MM.1S (cell line): ENCODE measurements around the gene APPL2.

ENCODE experiments used
- DNase-seq: peaks from one replicate; pipeline ENCODE4 v3.0.0-alpha.2; 2015
- H2AFZ ChIP-seq: fragments of 300-600 bp; sonication (generic); 2 replicates; pipeline ENCODE4 v1.6.0; 2016; ENCODE audit warnings: antibody characterized with exemption, low read length
- H3F3A ChIP-seq: fragments of 300-600 bp; sonication (generic); 2 replicates; pipeline ENCODE4 v1.6.1; 2016; ENCODE audit warnings: mild to moderate bottlenecking, antibody characterized with exemption, low read length, moderate library complexity, mixed read lengths; ENCODE audit not compliant: insufficient read depth
- H3K27ac ChIP-seq: fragments of 300-600 bp; sonication (generic); 2 replicates; pipeline ENCODE4 v1.5.1; 2016; ENCODE audit warnings: mild to moderate bottlenecking, low read length
- H3K27me3 ChIP-seq: fragments of 300-600 bp; sonication (generic); replicated peaks from 2 replicates; pipeline ENCODE4 v1.6.0; 2016; ENCODE audit warnings: low read length; ENCODE audit not compliant: insufficient read depth
- H3K36me3 ChIP-seq: fragments of 300-600 bp; sonication (generic); replicated peaks from 2 replicates; pipeline ENCODE4 v1.6.1; 2016; ENCODE audit warnings: mild to moderate bottlenecking, low read length, mixed read lengths; ENCODE audit not compliant: insufficient read depth
- H3K4me1 ChIP-seq: fragments of 300-600 bp; sonication (generic); 2 replicates; pipeline ENCODE4 v1.6.1; 2016; ENCODE audit warnings: low read length, mixed read lengths
- H3K4me2 ChIP-seq: fragments of 300-600 bp; sonication (generic); 2 replicates; pipeline ENCODE4 v1.6.0; 2016; ENCODE audit warnings: low read depth, low read length
- H3K4me3 ChIP-seq: fragments of 300-600 bp; sonication (generic); 2 replicates; pipeline ENCODE4 v1.5.1; 2016; ENCODE audit warnings: low read length, mixed read lengths
- H3K79me2 ChIP-seq: fragments of 300-600 bp; sonication (generic); 2 replicates; pipeline ENCODE4 v1.6.1; 2016; ENCODE audit warnings: mixed run types, low read length, mixed read lengths
- H3K9ac ChIP-seq: fragments of 300-600 bp; sonication (generic); 2 replicates; pipeline ENCODE4 v1.6.1; 2016; ENCODE audit warnings: low read length, mixed read lengths
- H3K9me2 ChIP-seq: fragments of 300-600 bp; sonication (generic); replicated peaks from 2 replicates; pipeline ENCODE4 v1.6.1; 2016; ENCODE audit warnings: mild to moderate bottlenecking, low read length, mixed read lengths; ENCODE audit not compliant: insufficient read depth
- H3K9me3 ChIP-seq: fragments of 300-600 bp; sonication (generic); replicated peaks from 2 replicates; pipeline ENCODE4 v1.6.1; 2016; ENCODE audit warnings: mild to moderate bottlenecking, low read length, mixed read lengths; ENCODE audit not compliant: insufficient read depth
- H4K20me1 ChIP-seq: fragments of 300-600 bp; sonication (generic); 2 replicates; pipeline ENCODE4 v1.6.1; 2016; ENCODE audit warnings: mild to moderate bottlenecking, low read length, moderate library complexity, mixed read lengths; ENCODE audit not compliant: insufficient read depth
- EZH2 ChIP-seq: fragments of 300-600 bp; sonication (generic); optimal IDR thresholded peaks from 2 replicates; pipeline ENCODE3; 2017; ENCODE audit warnings: low read depth, mild to moderate bottlenecking, antibody characterized with exemption, low read length, mixed read lengths
- EZH2phosphoT487 ChIP-seq: fragments of 300-600 bp; sonication (generic); IDR thresholded peaks from 2 replicates; pipeline ENCODE4 v1.6.1; 2018; ENCODE audit warnings: antibody characterized with exemption, low read length
- TF ChIP-seq, protein P1 (sequence below): fragments of 300-600 bp; sonication (generic); IDR thresholded peaks from 2 replicates; pipeline ENCODE4 v1.5.1; 2016; ENCODE audit warnings: antibody characterized with exemption, low read length, mixed read lengths

APPL2 gene

DNA sequence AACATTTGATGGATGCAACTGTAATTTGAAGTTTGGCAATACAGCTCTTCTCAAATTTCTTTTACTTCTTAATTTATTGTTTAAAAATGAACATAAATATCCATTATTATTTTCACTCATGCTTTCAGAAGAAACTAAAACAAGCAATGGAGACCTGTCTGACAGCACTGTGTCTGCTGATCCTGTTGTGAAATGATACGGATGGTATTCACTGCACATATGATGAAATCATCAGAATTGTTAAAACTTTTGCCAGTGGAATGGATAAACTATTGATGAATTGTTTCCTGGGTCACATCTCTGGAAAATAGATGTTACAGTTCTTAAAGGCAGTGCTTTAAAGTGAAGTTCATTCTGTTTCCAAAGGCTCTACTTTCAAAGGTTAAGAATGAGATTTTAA lies 69.2 kb downstream of the APPL2 start:
- H3K27ac ChIP-seq = no peak overlapping the region
- no peaks in the 10 kb centered on the region; the same call in 1 of the 2 replicates for H3K36me3 ChIP-seq
- no peak for DNase-seq
- H3K4me2 ChIP-seq = no peak overlapping the region
- no peaks in the 10 kb centered on the region for H4K20me1 ChIP-seq
- H3K9me3 ChIP-seq = no peaks in the 10 kb centered on the region
- H3K9me2 ChIP-seq = no peaks in the 10 kb centered on the region
- no peaks in the 10 kb centered on the region for H3K27me3 ChIP-seq
- TF ChIP-seq EZH2 = no peak
- TF ChIP-seq EZH2phosphoT487 = no peak
- TF ChIP-seq, protein P1, sequence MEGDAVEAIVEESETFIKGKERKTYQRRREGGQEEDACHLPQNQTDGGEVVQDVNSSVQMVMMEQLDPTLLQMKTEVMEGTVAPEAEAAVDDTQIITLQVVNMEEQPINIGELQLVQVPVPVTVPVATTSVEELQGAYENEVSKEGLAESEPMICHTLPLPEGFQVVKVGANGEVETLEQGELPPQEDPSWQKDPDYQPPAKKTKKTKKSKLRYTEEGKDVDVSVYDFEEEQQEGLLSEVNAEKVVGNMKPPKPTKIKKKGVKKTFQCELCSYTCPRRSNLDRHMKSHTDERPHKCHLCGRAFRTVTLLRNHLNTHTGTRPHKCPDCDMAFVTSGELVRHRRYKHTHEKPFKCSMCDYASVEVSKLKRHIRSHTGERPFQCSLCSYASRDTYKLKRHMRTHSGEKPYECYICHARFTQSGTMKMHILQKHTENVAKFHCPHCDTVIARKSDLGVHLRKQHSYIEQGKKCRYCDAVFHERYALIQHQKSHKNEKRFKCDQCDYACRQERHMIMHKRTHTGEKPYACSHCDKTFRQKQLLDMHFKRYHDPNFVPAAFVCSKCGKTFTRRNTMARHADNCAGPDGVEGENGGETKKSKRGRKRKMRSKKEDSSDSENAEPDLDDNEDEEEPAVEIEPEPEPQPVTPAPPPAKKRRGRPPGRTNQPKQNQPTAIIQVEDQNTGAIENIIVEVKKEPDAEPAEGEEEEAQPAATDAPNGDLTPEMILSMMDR = no peak
- H3K4me1 ChIP-seq = no peaks in the 10 kb centered on the region
- H3K9ac ChIP-seq = no peak overlapping the region
- 0 out of 2 replicates have a peak, but pooled peaks cover 3% of the 10 kb centered on the region for H3K79me2 ChIP-seq
- H3K4me3 ChIP-seq = no peak overlapping the region
- no peak overlapping the region for H2AFZ ChIP-seq
- no peaks in the 10 kb centered on the region for H3F3A ChIP-seq

DNA sequence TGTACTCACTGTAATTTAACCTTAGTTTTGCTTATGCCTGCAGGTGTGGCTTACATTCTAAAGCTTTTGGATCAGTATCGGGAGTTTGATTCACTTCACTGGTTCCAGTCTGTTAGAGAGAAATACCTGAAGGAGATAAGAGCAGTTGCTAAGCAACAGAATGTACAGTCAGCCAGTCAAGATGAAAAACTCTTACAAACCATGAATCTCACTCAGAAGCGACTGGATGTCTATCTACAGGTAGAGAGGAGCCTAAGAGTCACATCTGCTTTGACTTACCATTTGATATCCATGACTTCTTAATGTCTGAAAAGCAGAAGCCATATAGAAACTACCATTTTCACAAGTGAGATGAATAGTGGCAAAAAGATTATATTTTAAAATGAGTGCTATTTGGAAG lies 71.9 kb downstream of the APPL2 start:
- no peaks in the 10 kb centered on the region for H3F3A ChIP-seq

DNA sequence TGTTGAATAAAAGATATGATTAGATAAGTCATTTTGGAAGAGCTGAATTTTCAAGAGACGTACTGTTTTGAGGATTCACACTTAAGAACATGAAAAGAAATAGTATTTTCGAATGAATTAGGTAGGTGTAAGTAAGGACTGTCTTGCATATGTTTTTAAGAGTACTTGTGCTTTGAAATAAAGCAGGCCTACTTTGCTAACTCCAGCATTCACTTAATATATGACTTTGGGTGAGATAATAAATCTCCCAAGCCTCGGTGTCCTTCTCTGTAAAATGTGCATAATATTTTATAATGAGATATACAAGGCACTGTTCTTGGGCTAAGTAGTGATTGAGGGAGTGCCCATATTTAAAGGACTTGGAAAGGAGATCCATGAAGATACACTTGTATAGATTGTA lies 73.8 kb downstream of the APPL2 start:
- Histone ChIP-seq H3F3A (no peaks in the 10 kb centered on the region), H3K4me2 (no peak overlapping the region), H3K36me3 (peaks cover 4% of the 10 kb centered on the region; the same call in 1 of the 2 replicates)

More for the DNA sequence above, 71.9 kb downstream of the APPL2 start:
- Histone ChIP-seq H3K4me2 (no peak overlapping the region), H2AFZ (no peak overlapping the region), H3K79me2 (0 out of 2 replicates have a peak, but pooled peaks cover 3% of the 10 kb centered on the region), H3K4me1 (no peaks in the 10 kb centered on the region), H3K9me2 (no peaks in the 10 kb centered on the region), H4K20me1 (no peaks in the 10 kb centered on the region), H3K9ac (no peak overlapping the region), H3K27me3 (no peaks in the 10 kb centered on the region), H3K36me3 (peaks cover 4% of the 10 kb centered on the region; the same call in 1 of the 2 replicates), H3K27ac (no peak overlapping the region), H3K4me3 (no peak overlapping the region), H3K9me3 (no peaks in the 10 kb centered on the region)
- no peak for TF ChIP-seq EZH2phosphoT487
- TF ChIP-seq EZH2 = no peak
- TF ChIP-seq, protein P1 = no peak
- no peak for DNase-seq

More for the DNA sequence above, 73.8 kb downstream of the APPL2 start:
- Histone ChIP-seq H3K9me3 (no peaks in the 10 kb centered on the region), H3K27ac (no peak overlapping the region), H3K9ac (no peak overlapping the region), H4K20me1 (no peaks in the 10 kb centered on the region), H3K4me1 (no peaks in the 10 kb centered on the region), H3K27me3 (no peaks in the 10 kb centered on the region), H2AFZ (no peak overlapping the region), H3K79me2 (0 out of 2 replicates have a peak, but pooled peaks cover 3% of the 10 kb centered on the region), H3K9me2 (no peaks in the 10 kb centered on the region), H3K4me3 (no peak overlapping the region)
- DNase-seq = no peak
- no peak for TF ChIP-seq EZH2
- TF ChIP-seq EZH2phosphoT487 = no peak
- TF ChIP-seq, protein P1 = no peak
